RWPE2 (cell line): ENCODE data around the gene BOD1L1.
A peak's percentile ranks its signal among the peaks of the same experiment; 100 is the strongest.

Experiments used
- ATAC-seq: fragments of 200-7000 bp; cut with Tn5 transposase; 3 replicates; pipeline ENCODE4 v1.9.1; 2021; ENCODE audit warnings: low read depth
- DNase-seq: peaks from one replicate; pipeline ENCODE4 v3.0.0-alpha.2; 2020; ENCODE audit warnings: low spot score
- H3K27ac ChIP-seq: fragments of 450-650 bp; 2 replicates; pipeline ENCODE4 v1.5.1; 2017; ENCODE audit warnings: mild to moderate bottlenecking; ENCODE audit not compliant: poor library complexity, severe bottlenecking
- H3K27me3 ChIP-seq: fragments of 250-450 bp; sonication (Bioruptor Pico); 2 replicates; pipeline ENCODE4 v1.5.1; 2021; ENCODE audit warnings: mild to moderate bottlenecking, moderate library complexity; ENCODE audit not compliant: insufficient read depth, poor library complexity, severe bottlenecking
- H3K36me3 ChIP-seq: fragments of 250-450 bp; sonication (Bioruptor Pico); 2 replicates; pipeline ENCODE4 v1.5.1; 2020; ENCODE audit warnings: low read depth, mild to moderate bottlenecking, moderate library complexity
- H3K4me1 ChIP-seq: fragments of 250-450 bp; sonication (Bioruptor Pico); 2 replicates; pipeline ENCODE4 v1.5.1; 2021; ENCODE audit warnings: mild to moderate bottlenecking, moderate library complexity; ENCODE audit not compliant: insufficient read depth, poor library complexity, severe bottlenecking
- H3K4me3 ChIP-seq: fragments of 250-450 bp; sonication (Bioruptor Pico); 2 replicates; pipeline ENCODE4 v1.5.1; 2021; ENCODE audit warnings: mild to moderate bottlenecking, moderate library complexity; ENCODE audit not compliant: severe bottlenecking
- H3K9me3 ChIP-seq: fragments of 250-450 bp; sonication (Bioruptor Pico); 2 replicates; pipeline ENCODE4 v1.5.1; 2021; ENCODE audit warnings: mild to moderate bottlenecking, moderate library complexity; ENCODE audit not compliant: severe bottlenecking
- CTCF ChIP-seq: fragments of 450-650 bp; IDR thresholded peaks from one replicate; pipeline ENCODE4 v1.5.1; 2017; ENCODE audit warnings: mild to moderate bottlenecking, moderate library complexity; ENCODE audit not compliant: poor library complexity, severe bottlenecking

Gene BOD1L1

GRCh38 chr4:13537011-13537831, 90.3 kb downstream of the BOD1L1 start:
- Histone ChIP-seq H3K4me1 (no peaks in the 10 kb centered on the region), H3K9me3 (no peaks in the 10 kb centered on the region), H3K27ac (no peak overlapping the region), H3K27me3 (peaks cover 98% of the 10 kb centered on the region), H3K4me3 (no peak overlapping the region), H3K36me3 (no peaks in the 10 kb centered on the region)
- DNase-seq: no peak
- no peak for ATAC-seq
- TF ChIP-seq CTCF: no peak

GRCh38 chr4:13536607-13537006, 90.9 kb downstream of the BOD1L1 start:
- ATAC-seq (no peak), DNase-seq (no peak)
- Histone ChIP-seq H3K36me3 (no peaks in the 10 kb centered on the region), H3K27ac (no peak overlapping the region), H3K4me3 (no peak overlapping the region), H3K4me1 (no peaks in the 10 kb centered on the region), H3K9me3 (no peaks in the 10 kb centered on the region), H3K27me3 (peaks cover 98% of the 10 kb centered on the region)
- no peak for TF ChIP-seq CTCF

- Histone ChIP-seq H3K27ac (no peak overlapping the region), H3K4me1 (no peaks in the 10 kb centered on the region), H3K9me3 (no peaks in the 10 kb centered on the region), H3K27me3 (peaks cover 98% of the 10 kb centered on the region), H3K4me3 (no peak overlapping the region), H3K36me3 (no peaks in the 10 kb centered on the region)
- ATAC-seq: peak; percentile 23; the same call in 1 of the 3 replicates
- no peak for DNase-seq
- no peak for TF ChIP-seq CTCF
Observed at GRCh38 chr4:13535708-13536361, 91.7 kb downstream of the BOD1L1 start.

GRCh38 chr4:13535118-13535517, 92.4 kb downstream of the BOD1L1 start:
- Histone ChIP-seq H3K4me3 (no peak overlapping the region), H3K36me3 (no peaks in the 10 kb centered on the region), H3K27ac (no peak overlapping the region), H3K4me1 (no peaks in the 10 kb centered on the region), H3K9me3 (no peaks in the 10 kb centered on the region), H3K27me3 (peaks cover 96% of the 10 kb centered on the region)
- TF ChIP-seq CTCF: no peak
- DNase-seq (no peak), ATAC-seq (no peak)
